ENCODE measurements around the gene PGD.
"Not testable (repeated sequence)": the region's sequence is repeated elsewhere in the genome, so short reads cannot be mapped to it uniquely, and the experiment has no call there.

PGD gene

DNA sequence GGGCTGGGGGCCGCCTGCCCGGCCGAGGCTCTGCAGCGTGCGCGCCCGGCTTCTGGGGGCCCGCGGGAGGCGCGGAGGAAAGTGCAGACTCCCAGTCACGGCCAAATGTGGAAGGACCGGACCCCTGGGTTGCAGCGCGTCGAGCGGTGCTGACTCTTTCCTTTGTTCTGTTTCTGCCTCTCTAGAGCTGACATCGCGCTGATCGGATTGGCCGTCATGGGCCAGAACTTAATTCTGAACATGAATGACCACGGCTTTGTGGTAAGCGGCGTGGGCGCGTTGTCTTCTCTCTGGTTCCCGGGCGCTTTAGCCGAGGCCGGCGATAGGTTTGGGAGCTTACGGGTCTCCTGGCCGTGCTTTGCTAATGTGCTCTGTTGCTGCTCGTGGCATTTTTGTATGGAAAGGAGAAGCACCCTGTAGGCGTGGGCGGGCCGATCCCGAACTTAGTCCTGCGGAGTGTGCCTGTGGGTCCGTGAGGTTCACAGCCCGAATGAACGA lies 629 bp downstream of the PGD start:
- DNase-seq (ENCODE audit: low read depth, low spot score), result no peak

DNA sequence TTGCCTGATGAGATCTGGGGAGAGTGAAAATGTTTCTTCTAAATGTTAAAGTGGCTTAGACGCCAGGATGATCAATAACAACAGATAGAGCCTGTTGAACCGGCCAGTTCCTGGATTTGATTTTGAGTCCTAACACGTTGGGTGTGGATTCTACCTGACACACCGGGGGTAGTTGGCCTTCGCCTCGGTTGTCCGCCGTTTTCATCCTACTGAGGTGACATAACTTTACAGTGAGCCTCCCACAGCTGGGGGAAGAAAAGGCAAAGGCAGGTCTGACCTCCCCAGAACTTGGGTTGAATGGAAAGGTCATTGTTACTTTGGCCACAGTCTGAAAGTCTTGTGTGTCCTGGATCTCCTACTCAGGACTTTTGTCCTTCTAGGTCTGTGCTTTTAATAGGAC lies 1.1 kb downstream of the PGD start:
- no peak for DNase-seq (ENCODE audit: low read depth, low spot score)

DNA sequence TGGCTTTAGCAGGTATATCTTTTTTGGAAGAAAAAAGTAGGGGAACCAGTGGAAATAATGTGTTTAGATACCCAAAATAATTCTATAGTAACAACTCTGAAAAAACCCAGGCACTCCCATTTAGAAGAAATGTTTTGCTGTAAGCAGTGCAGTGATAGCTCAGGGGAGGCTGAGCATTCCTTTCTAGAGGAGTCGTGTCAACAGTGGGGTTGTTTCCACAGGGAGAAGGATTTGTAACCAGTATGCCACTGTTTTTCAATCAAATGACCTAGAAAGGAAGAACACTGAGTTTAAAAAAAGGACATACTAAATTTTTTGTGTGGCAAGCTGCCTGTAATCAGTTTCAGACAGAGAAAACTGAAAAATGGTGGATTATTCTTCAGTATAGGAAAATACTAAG lies 2.4 kb downstream of the PGD start:
- DNase-seq (ENCODE audit: low read depth, low spot score), result no peak

DNA sequence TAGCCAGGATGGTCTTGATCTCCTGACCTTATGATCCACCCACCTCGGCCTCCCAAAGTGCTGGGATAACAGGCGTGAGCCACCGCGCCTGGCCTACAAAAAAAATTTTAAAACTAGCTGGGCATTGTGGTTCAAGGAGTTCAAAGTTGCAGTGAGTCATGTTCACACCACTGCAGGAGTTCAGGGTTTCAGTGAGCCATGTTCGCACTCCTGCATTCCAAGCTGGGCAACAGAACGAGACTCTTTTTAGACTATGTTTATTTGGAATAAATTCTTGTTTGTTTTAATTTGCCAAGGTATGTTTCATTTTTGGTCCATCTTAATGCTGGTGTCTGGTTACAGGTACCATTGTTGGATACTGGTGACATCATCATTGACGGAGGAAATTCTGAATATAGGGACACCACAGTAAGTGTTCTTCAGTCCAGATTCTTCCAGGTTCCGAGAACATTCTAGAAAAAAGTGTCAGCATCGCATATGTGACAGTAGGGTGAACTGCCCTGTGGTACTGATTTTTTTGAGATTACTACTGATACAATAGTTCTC lies 3.9 kb downstream of the PGD start:
- no peak for DNase-seq (ENCODE audit: low read depth, low spot score)

DNA sequence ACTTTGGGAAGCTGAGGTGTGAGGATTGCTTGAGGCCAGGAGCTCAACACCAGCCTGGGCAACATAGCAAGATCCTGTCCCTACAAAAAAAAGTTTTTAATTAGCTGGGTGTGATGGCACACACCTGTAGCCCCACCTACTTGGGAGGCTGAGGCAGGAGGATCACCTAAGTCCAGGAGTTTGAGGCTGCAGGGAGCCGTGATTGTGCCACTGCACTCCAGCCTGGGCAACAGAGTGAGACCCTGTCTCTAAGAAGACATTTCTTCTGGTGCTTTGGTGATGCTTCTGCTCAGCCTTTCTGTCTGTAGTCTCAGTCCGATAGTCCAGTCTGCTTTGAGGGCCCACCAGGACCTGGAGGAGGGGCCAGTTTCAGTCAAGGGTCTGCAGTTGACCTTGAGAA lies 8.3 kb downstream of the PGD start:
- DNase-seq (ENCODE audit: low read depth, low spot score), result no peak

DNA sequence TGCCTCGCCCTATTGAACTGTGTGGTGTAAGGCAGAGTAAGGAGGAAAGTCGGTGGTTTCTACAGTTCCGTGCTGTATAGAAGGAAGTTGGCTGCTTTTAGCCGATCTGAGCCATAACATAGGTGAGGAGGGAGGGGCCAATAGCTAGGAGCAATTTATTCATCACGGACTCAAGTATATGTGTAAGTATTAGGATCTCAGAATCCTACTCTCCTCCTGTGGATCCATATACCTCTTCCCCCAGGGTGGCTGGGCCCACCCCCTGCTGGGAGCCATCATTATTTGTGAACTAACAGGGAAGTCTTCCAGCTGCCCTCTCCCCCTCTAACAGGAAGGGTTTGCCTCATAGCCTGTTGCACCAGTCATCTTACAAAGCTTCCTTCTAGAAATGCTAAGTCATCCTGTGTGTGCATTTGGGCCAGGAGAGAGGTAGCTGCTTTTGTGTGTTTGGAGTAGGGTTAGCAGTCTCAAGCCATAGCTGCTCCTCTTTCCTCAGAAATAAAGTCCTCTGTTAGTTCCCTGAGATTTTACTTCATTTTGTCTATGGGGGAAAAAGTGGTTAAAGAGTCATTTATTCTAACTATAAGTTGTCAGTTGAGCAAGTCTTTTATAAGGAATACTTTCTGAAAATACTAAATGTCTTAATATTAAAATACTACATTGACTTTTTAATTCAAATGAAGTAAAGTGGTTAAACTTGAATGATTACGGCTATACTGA lies 16.5 kb downstream of the PGD start:
- no peak for DNase-seq (ENCODE audit: low read depth, low spot score)

DNA sequence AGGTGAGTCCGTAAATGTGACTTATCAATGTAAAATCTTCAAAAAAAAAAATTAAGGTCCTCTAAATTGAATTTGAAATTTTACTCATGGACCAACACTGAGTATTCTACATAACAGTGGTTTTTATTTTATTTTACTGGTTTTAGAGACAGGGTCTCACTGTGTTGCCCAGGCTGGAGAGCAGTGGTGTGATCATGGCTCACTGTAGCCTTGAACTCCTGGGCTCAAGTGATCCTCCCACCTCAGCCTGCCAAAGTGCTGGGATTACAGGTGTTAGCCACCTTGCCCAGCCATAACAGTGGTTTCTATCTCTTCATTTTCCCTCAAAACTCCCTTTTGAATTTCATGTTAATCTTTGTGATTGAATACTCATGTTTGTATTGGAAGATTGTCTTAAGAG lies 17.1 kb downstream of the PGD start:
- not testable (repeated sequence) for DNase-seq (ENCODE audit: low read depth, low spot score)

DNA sequence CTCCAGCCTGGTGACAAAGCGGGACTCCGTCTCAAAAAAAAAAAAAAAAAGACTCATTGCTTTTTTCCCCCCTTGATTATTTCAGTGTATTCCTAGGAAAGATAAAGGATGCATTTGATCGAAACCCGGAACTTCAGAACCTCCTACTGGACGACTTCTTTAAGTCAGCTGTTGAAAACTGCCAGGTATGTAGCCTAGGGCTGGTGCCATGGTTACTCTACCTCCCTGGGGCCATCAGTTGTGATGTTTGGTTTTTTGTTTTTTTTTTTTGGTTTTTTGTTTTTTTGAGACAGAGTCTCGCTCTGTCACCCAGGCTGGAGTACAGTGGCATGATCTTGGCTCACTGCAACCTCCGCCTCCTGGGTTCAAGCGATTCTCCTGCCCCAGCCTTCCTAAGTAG lies 19.9 kb downstream of the PGD start:
- DNase-seq (ENCODE audit: low read depth, low spot score), result not testable (repeated sequence)

DNA sequence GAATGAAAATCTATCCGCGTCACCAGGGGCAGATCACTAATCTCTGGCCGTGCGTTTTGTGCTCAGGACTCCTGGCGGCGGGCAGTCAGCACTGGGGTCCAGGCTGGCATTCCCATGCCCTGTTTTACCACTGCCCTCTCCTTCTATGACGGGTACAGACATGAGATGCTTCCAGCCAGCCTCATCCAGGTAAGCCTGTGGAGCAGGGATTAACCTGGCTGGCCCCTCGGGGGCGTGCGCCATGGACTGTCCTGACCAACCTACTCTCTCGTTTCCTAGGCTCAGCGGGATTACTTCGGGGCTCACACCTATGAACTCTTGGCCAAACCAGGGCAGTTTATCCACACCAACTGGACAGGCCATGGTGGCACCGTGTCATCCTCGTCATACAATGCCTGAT lies 20.5 kb downstream of the PGD start:
- DNase-seq (ENCODE audit: low read depth, low spot score), result no peak

DNA sequence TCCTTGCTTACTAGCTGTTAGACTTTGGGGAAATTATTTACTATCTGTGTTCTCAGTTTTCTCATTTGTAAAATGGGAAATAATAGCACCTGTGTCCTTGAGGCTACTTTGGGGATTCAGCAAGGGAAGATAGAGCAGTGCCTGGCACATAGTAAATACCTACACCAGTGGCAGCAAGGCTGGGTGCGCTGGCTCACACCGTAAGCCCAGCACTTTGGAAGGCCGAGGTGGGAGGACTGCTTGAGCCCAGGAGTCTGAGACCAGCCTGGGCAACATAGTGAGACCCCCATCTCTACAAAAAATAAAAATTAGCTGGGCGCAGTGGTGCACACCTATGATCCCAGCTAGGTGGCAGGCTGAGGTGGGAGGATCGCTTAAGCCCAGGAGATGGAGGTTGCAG lies 22.8 kb downstream of the PGD start:
- no peak for DNase-seq (ENCODE audit: low read depth, low spot score)

DNA sequence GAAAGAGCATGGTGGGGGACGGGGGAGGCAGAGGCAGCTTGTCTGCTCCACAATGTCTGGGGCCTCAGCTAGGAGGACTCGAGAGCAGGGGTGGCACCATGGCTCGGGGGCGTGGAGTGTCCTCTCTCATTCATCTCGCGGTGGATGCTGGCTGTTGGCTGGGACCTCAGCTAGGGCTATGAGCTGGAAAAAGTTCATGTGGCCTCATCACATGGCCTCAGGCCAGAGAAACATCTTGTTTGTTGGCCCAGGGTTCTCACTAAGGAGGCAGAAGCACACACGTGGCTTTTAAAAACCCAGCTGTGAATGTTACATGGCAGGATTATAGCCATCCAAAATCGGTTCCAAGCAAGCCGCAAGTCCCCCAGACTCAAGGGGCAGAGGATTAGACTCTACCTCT lies 25.2 kb downstream of the PGD start:
- no peak for DNase-seq (ENCODE audit: low read depth, low spot score)

DNA sequence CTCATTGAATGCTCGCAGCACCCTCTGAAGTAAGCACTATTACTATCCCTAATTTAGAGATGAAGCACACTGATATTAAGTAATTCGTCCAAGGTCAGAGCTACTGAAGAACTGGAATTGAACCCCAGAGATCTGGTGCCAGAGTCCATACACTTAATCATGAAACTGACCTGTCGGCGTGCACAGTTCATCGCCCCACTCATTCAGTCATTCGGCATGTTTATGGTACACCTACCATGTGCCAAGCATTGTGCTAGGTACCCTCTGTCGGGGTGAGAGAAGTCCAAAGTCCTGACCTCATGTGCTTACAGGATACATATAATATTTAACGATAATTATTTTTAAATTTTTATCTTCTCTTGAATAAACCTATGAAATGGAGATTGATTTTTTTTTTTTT lies 25.8 kb downstream of the PGD start:
- no peak for DNase-seq (ENCODE audit: low read depth, low spot score)

DNA sequence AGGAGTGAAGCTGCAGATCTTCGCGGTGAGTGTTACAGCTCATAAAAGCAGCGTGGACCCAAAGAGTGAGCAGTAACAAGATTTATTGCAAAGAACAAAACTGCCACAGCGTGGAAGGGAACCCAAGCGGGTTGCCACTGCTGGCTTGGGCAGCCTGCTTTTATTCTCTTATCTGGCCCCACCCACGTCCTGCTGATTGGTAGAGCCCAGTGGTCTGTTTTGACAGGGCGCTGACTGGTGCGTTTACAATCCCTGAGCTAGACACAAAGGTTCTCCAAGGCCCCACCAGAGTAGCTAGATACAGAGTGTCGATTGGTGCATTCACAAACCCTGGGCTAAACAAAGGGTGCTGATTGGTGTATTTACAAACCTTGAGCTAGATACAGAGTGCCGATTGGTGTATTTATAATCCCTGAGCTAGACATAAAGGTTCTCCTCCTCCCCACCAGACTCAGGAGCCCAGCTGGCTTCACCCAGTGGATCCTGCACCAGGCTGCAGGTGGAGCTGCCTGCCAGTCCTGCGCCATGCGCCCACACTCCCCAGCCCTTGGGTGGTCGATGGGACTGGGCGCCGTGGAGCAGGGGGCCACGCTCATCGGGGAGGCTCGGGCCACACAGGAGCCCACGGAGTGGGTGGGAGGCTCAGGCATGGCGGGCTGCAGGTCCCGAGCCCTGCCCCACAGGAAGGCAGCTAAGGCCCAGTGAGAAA lies 27.1 kb downstream of the PGD start:
- DNase-seq (ENCODE audit: low read depth, low spot score), result not testable (repeated sequence)

DNA sequence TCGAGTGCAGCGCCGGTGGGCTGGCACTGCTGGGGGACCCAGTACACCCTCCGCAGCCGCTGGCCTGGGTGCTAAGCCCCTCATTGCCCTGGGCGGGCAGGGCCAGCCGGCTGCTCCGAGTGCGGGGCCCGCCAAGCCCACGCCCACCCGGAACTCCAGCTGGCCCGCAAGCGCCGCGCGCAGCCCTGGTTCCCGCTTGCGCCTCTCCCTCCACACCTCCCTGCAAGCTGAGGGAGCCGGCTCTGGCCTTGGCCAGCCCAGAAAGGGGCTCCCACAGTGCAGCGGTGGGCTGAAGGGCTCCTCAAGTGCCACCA lies 27.6 kb downstream of the PGD start:
- not testable (repeated sequence) for DNase-seq (ENCODE audit: low read depth, low spot score)

DNA sequence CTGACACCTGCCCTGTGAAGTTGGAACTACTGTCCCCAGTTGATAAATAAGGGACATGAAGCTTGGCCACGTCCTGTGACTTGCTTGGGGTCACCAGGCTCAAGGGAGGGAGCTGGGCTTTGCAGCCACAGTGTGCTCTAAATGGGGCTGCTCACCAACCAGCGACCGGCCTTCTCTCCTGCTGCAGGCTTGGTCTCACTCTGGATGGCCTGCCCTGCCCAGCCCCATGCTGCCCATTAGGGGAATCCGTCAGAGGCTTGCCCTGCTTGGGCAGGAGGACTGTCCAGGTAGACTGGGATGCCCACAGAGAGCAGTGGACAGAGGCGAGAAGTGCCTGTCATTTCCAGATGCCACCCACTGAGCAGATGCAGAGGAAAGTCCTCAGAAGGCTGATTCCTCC lies 30.1 kb downstream of the PGD start:
- no peak for DNase-seq (ENCODE audit: low read depth, low spot score)

DNA sequence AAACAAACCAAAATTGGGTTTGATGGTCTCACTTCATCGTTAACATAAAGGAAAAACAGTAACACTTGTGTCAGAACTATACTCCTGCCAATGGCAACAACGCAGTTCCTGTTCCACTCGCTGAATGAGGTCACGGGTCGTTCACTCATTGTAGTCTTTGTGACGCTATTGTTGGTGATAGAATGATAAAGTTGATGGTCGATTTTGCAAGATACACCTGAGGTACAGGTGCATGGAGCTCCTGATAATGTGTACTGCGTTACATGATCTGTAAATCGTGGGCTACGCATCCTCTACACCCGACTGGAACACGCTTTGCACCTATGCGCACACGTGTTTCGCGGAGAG lies 31.0 kb downstream of the PGD start:
- DNase-seq (ENCODE audit: low read depth, low spot score), result no peak

DNA sequence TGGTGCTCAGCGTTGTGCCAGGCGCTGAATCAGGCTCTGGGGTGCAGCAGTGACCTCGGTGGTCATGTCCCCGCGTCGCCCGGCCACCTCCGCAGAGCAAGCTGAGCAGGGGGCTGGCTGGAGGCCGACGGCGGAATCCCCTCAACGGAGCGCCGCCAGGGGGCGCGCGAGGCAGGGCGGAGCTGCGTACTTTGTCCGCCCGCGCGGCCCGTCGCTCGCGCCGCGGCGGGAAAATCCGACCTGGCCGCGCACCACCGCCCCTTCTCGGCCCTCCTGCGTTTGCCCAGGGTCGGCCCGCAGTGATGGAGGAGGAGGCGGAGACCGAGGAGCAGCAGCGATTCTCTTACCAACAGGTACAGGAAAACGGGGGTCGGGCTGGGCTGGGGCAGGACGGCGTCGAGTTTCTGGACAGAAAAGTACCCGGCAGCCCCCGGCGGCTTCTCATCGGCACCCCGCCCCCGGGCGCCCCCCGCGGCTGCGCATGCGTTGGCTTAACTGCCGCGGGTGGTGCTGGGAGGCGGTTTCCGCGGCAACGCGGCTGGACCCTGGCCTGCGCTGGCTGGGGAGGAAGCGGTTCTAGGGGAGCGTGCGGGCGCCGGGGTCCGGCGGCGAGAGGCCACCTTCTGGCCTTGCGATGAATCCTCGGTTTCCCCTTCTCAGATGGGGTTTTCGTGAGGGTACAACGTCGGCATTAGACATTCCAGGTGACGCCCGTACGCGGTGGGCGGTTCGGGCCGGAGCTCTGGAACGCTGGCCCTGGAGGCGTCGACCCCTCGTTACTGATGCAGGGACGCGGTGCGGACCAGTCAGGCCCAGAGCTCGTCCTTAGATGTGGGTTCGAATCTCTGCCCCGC lies 31.6 kb downstream of the PGD start, which contains the start of gene CENPS:
Gene CENPS (plus strand): TSS at position 218 of the 854 bp plus-strand sequence. CDS start 85 bp downstream, at position 303.
- DNase-seq (ENCODE audit: low read depth, low spot score), result peak; percentile 65

DNA sequence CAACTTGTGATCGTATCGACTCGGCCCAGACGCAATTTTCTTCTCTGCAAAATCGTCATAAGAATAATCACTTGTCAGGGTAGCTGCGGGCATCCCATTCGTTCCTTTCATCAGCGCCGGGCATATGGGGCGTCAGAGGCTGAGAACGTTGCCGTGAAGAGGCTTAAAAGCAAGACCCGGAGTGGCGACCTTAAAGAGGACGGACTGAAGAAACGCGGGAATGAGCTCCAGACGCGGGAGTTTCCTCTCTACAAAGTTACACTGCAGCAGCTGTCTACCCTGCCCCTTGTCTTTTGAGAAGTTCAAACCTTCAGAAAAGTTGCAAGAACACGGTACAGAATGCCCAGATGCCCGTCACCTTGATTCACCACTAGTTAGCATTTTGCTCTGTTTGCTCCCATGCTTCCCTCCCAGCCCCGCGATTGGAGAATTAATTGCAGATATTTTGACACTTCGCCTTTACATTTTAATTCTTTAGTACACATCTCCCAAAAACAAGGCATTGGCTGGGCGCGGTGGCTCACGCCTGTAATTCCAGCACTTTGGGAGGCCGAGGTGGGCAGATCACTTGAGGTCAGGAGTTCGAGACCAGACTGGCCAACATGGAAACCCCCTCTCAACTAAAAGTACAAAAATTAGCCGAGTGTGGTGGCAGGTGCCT lies 32.3 kb downstream of the PGD start:
- no peak for DNase-seq (ENCODE audit: low read depth, low spot score)

DNA sequence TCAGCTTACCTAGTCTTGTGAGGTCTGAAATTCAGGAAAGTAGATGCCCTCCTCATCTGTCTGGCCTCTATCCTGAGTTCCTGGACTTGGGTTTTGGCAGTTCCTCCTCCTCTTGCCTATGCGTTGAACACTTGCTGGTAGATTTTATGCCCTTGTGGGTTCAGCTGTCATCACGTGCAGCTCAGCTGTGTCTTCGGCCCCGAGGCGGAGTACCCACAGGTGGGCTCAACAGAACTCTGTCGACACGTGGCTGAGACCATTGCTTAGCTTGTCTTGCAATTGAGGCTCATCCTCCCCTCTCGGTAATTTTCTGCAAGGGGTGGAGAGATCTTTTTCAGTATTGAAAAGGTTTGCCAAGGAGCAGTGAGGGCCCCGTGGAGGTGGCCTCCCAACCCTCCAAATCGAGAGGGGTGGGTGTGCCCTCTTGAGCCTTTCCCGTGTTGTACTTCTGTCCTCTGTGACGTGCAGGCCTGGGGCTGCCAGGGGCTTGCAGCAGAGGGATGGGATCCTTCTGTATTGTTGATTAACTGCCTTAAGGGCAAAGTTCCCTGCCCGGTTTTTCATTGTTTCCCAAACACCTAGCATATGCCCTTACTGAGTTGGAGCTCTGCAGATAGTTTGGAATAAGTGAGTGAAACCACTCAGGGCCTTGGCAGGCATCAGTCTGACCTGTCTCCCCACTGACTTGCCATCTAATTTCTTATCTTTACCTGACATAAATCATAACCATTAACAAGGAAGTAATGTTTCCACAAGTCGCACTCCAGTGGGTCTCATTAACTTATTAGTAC lies 34.2 kb downstream of the PGD start:
- DNase-seq (ENCODE audit: low read depth, low spot score), result no peak

DNA sequence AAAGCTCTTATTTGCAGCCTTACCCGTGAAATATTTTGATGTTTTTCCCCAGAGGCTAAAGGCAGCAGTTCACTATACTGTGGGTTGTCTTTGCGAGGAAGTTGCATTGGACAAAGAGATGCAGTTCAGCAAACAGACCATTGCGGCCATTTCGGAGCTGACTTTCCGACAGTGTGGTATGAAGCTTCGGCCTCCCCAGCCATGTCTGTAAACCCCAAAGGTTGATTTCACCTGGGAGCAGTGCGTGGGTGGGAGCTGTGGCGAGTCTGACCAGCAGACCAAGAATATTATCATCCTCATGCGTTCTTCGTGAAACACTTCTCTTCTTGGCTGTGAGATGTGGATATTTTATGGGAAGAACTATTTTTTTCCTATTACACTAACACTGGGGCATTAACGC lies 34.9 kb downstream of the PGD start:
- no peak for DNase-seq (ENCODE audit: low read depth, low spot score)

DNA sequence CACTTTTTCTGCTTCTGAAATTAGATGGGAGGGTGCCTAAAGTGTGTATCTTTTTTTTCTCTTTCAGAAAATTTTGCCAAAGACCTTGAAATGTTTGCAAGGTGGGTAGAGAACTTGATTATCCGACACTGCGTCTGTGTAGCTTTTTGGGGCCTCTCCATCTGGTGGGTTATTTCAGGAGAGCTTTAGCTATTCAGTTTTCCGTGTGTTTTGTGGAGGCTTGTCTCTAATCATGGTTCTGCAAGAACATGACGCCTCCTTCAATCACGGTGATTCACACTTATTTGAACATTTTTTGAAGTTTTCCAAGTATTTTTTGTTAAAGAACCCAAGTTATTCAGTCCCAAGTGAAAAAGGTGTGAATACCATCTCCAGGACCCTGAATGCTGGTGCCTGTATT lies 35.7 kb downstream of the PGD start:
- no peak for DNase-seq (ENCODE audit: low read depth, low spot score)
